GM23248 (cell line): ENCODE results near the gene RHBDF2. TPM values are rescaled to one million over a fixed set of nuclear protein-coding genes. Genes with fewer than 3 reads are reported as not detected.

ENCODE experiments used
- DNase-seq: peaks from one replicate; pipeline ENCODE4 v3.0.0-alpha.2; 2015
- H2AFZ ChIP-seq: fragments of 200-600 bp; sonication (generic); 2 replicates; pipeline ENCODE4 v1.6.1; 2016; ENCODE audit warnings: antibody characterized with exemption
- H3F3A ChIP-seq: fragments of 200-600 bp; sonication (generic); 2 replicates; pipeline ENCODE4 v1.6.1; 2016; ENCODE audit warnings: mild to moderate bottlenecking, antibody characterized with exemption, mixed run types; ENCODE audit not compliant: insufficient read depth
- H3K27ac ChIP-seq: fragments of 200-600 bp; sonication (generic); 2 replicates; pipeline ENCODE4 v1.5.1; 2016; ENCODE audit warnings: mild to moderate bottlenecking
- H3K27me3 ChIP-seq: fragments of 200-600 bp; sonication (generic); replicated peaks from 2 replicates; pipeline ENCODE4 v1.6.1; 2016; ENCODE audit warnings: mild to moderate bottlenecking; ENCODE audit not compliant: insufficient read depth
- H3K36me3 ChIP-seq: fragments of 200-600 bp; sonication (generic); 2 replicates; pipeline ENCODE4 v1.6.1; 2016; ENCODE audit warnings: low read depth, mild to moderate bottlenecking
- H3K4me1 ChIP-seq: fragments of 200-600 bp; sonication (generic); 2 replicates; pipeline ENCODE4 v1.6.1; 2016; ENCODE audit warnings: mild to moderate bottlenecking; ENCODE audit not compliant: insufficient read depth
- H3K4me2 ChIP-seq: fragments of 200-600 bp; sonication (generic); one replicate; pipeline ENCODE4 v1.6.1; 2016; ENCODE audit warnings: mild to moderate bottlenecking; ENCODE audit not compliant: unreplicated experiment
- H3K4me3 ChIP-seq: fragments of 200-600 bp; sonication (generic); 2 replicates; pipeline ENCODE4 v1.5.1; 2016; ENCODE audit warnings: mild to moderate bottlenecking
- H3K79me2 ChIP-seq: fragments of 200-600 bp; sonication (generic); 2 replicates; pipeline ENCODE4 v1.6.1; 2016; ENCODE audit warnings: mild to moderate bottlenecking; ENCODE audit not compliant: insufficient read depth
- H3K9ac ChIP-seq: fragments of 200-600 bp; sonication (generic); 2 replicates; pipeline ENCODE4 v1.6.1; 2016; ENCODE audit warnings: mild to moderate bottlenecking
- H3K9me2 ChIP-seq: fragments of 200-600 bp; sonication (generic); 2 replicates; pipeline ENCODE4 v1.6.1; 2016; ENCODE audit warnings: mixed run types, mild to moderate bottlenecking, moderate library complexity; ENCODE audit not compliant: insufficient read depth
- H3K9me3 ChIP-seq: fragments of 200-600 bp; sonication (generic); one replicate; pipeline ENCODE4 v1.6.1; 2017; ENCODE audit warnings: low read depth
- H4K20me1 ChIP-seq: fragments of 200-600 bp; sonication (generic); 2 replicates; pipeline ENCODE4 v1.6.0; 2016; ENCODE audit not compliant: insufficient read depth
- EZH2 ChIP-seq: fragments of 200-600 bp; sonication (generic); IDR thresholded peaks from 2 replicates; pipeline ENCODE4 v1.6.1; 2018; ENCODE audit warnings: antibody characterized with exemption, mild to moderate bottlenecking; ENCODE audit not compliant: insufficient read depth, poor library complexity, severe bottlenecking
- EZH2phosphoT487 ChIP-seq: fragments of 200-600 bp; sonication (generic); IDR thresholded peaks from 2 replicates; pipeline ENCODE4 v1.6.1; 2018; ENCODE audit warnings: antibody characterized with exemption, moderate library complexity, mild to moderate bottlenecking, low read depth; ENCODE audit not compliant: insufficient read depth
- WGBS, 2 experiments: methylation state at CpG; one replicate each; pipeline ENCODE4 v1.1.6; 2015 to 2017; ENCODE audit warnings: low lambda C conversion rate in 2 of 2, low coverage in 1 of 2; ENCODE audit errors: missing lambda C conversion rate in 2 of 2; 5-methylcytosine and 5-hydroxymethylcytosine counted together
- in situ Hi-C: fragments of 300-500 bp; cut with MboI; formaldehyde crosslinking; loops from 2 replicates; pipeline ENCODE4 v1.15.0; 2020
- polyA plus RNA-seq: library from polyadenylated mRNA; unstranded; fragments of >200 nt; fragmentation: Nextera tagmentation; extraction: Ambion mirVana; gene quantifications from 2 replicates; pipeline ENCODE4 v1.2.1, GENCODE V29; 2016
- total RNA-seq: library from RNA; depleted of rRNA; stranded (reverse); fragments of >200 nt; shearing (Covaris generic); gene quantifications from 2 replicates; pipeline ENCODE4 v1.2.3, GENCODE V29; 2014

The RHBDF2 gene
- total and polyA plus RNA-seq, 2 experiments from 2014 or later, result 8.9 to 12.7 TPM

- H3K27me3 ChIP-seq, result no peaks in the 10 kb centered on the region
- in situ Hi-C loops, result loop anchor here (25.0 kb wide), 1 partner anchor 94 kb away; the partner anchor contains the start of gene ST6GALNAC2
- no peaks in the 10 kb centered on the region for H3K9me2 ChIP-seq
- no peaks in the 10 kb centered on the region for H3F3A ChIP-seq
- H3K79me2 ChIP-seq, result peaks cover 5% of the 10 kb centered on the region
- H3K27ac ChIP-seq, result 0 out of 2 replicates have a peak overlapping the region, but pooled peaks have one; percentile 12
- H3K4me2 ChIP-seq, result no peak overlapping the region
- DNase-seq, result no peak
- TF ChIP-seq EZH2, result no peak
- TF ChIP-seq EZH2phosphoT487, result no peak
- WGBS, 2 experiments, result 82 to 85% methylated on average over 20 to 21 of the region's 21 CpGs
- no peak overlapping the region for H2AFZ ChIP-seq
- peaks cover 13% of the 10 kb centered on the region for H3K4me1 ChIP-seq
- H3K9ac ChIP-seq, result peak overlapping the region; percentile 30; the same call in 1 of the 2 replicates
- H3K9me3 ChIP-seq, result no peaks in the 10 kb centered on the region
- H3K4me3 ChIP-seq, result no peak overlapping the region
- no peaks in the 10 kb centered on the region for H3K36me3 ChIP-seq
- H4K20me1 ChIP-seq, result no peaks in the 10 kb centered on the region
These were observed 7.6 kb downstream of the RHBDF2 start for GRCh38 chr17:76493505-76494167.

- H3K79me2 ChIP-seq, result peaks cover 5% of the 10 kb centered on the region
- 65 to 67% methylated on average over 14 to 15 of the region's 15 CpGs for WGBS, 2 experiments
- TF ChIP-seq EZH2 (no peak), EZH2phosphoT487 (no peak)
- no peaks in the 10 kb centered on the region for H3K9me3 ChIP-seq
- peak overlapping the region; percentile 30 for H3K9ac ChIP-seq
- H3K4me1 ChIP-seq, result peaks cover 8% of the 10 kb centered on the region; the same call in 1 of the 2 replicates
- H3K4me3 ChIP-seq, result no peak overlapping the region
- no peaks in the 10 kb centered on the region for H3K27me3 ChIP-seq
- H3K27ac ChIP-seq, result peak overlapping the region; percentile 12; the same call in 1 of the 2 replicates
- H4K20me1 ChIP-seq, result no peaks in the 10 kb centered on the region
- peak; percentile 76 for DNase-seq
- no peaks in the 10 kb centered on the region for H3K36me3 ChIP-seq
- no peaks in the 10 kb centered on the region for H3K9me2 ChIP-seq
- no peaks in the 10 kb centered on the region for H3F3A ChIP-seq
- in situ Hi-C loops, result loop anchor here (25.0 kb wide), 1 partner anchor 94 kb away; the partner anchor contains the start of gene ST6GALNAC2
- no peak overlapping the region for H3K4me2 ChIP-seq
- no peak overlapping the region for H2AFZ ChIP-seq
These were observed 8.2 kb downstream of the RHBDF2 start for GRCh38 chr17:76492989-76493501.

- no peak for DNase-seq
- no peaks in the 10 kb centered on the region for H3K27me3 ChIP-seq
- H3K36me3 ChIP-seq, result no peaks in the 10 kb centered on the region
- H4K20me1 ChIP-seq, result no peaks in the 10 kb centered on the region
- no peaks in the 10 kb centered on the region for H3K9me2 ChIP-seq
- WGBS, 2 experiments, result 88 to 93% methylated on average over 9 to 11 of the region's 11 CpGs
- peak overlapping the region; percentile 30; the same call in 1 of the 2 replicates for H3K9ac ChIP-seq
- no peak for TF ChIP-seq EZH2phosphoT487
- H3K27ac ChIP-seq, result peak overlapping the region; percentile 12; the same call in 1 of the 2 replicates
- in situ Hi-C loops, result loop anchor here (25.0 kb wide), 1 partner anchor 95 kb away; the partner anchor contains the start of gene ST6GALNAC2
- peaks cover under 1% of the 10 kb centered on the region; the same call in 1 of the 2 replicates for H3K79me2 ChIP-seq
- H3K4me3 ChIP-seq, result no peak overlapping the region
- peaks cover 8% of the 10 kb centered on the region; the same call in 1 of the 2 replicates for H3K4me1 ChIP-seq
- H3K4me2 ChIP-seq, result no peak overlapping the region
- H3K9me3 ChIP-seq, result no peaks in the 10 kb centered on the region
- no peak overlapping the region for H2AFZ ChIP-seq
- no peaks in the 10 kb centered on the region for H3F3A ChIP-seq
These were observed 8.9 kb downstream of the RHBDF2 start for GRCh38 chr17:76492123-76492988.
